LHCN-M2 (cell line): ENCODE measurements around the gene HOXD11. TPM values are rescaled to one million over a fixed set of nuclear protein-coding genes. Genes with fewer than 3 reads are reported as not detected.

Experiments used
- DNase-seq: peaks from one replicate; pipeline ENCODE4 v3.0.0-alpha.2; 2012; ENCODE audit warnings: low read depth
- total RNA-seq: library from RNA; depleted of rRNA; stranded (reverse); fragments of >200 nt; gene quantifications from 2 replicates; pipeline ENCODE4 v1.2.3, GENCODE V29; 2014

HOXD11 gene
- total RNA-seq, 1 experiment from 2014 or later, result not detected

DNA sequence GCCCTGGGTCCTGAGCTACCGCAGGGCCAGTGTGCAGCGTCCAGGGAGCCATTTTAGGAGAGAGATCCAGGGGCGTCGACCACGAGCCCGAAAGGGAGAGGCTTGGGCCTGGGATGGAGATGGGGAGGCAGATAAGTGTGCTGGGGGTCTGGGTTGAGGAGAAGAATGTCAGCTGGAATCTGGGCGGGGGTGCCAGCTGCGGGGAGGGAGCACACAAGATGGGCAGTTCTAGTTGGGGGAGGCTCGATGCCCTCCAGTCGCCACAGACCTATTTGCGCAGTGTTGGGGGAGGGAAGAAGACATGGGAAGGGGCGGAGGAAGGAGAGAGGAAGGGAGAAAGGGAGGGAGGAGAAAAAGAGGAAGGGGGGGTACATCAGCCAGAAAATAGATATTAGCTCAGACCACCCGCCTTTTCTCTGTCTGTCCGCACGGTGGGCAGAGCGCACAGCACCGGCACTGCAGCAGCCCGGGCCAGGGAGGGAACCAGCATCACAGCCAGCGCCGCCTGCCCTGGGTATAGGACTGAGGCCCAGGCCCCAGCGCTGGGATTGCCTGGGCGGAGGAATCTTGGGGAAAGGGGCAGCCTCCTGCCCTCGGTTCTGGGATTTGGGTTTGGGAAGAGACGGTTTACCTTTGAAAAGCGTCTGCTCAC is 1.9 kb upstream of the HOXD11 start:
- DNase-seq, result no peak

- DNase-seq, result no peak
Observed at GRCh38 chr2:176105730-176106580, 1.1 kb upstream of the HOXD11 start.

- DNase-seq, result no peak
Observed at GRCh38 chr2:176107731-176108181, 676 bp downstream of the HOXD11 start.

GRCh38 chr2:176109192-176109901 is 2.3 kb downstream of the HOXD11 start:
- no peak for DNase-seq

GRCh38 chr2:176109946-176110345 is 2.9 kb downstream of the HOXD11 start:
- no peak for DNase-seq

- no peak for DNase-seq
Observed at GRCh38 chr2:176110415-176111308, 3.6 kb downstream of the HOXD11 start.

GRCh38 chr2:176111309-176111663 is 4.2 kb downstream of the HOXD11 start:
- DNase-seq, result peak; percentile 26

GRCh38 chr2:176111846-176112374 is 4.8 kb downstream of the HOXD11 start:
- DNase-seq, result no peak

DNA sequence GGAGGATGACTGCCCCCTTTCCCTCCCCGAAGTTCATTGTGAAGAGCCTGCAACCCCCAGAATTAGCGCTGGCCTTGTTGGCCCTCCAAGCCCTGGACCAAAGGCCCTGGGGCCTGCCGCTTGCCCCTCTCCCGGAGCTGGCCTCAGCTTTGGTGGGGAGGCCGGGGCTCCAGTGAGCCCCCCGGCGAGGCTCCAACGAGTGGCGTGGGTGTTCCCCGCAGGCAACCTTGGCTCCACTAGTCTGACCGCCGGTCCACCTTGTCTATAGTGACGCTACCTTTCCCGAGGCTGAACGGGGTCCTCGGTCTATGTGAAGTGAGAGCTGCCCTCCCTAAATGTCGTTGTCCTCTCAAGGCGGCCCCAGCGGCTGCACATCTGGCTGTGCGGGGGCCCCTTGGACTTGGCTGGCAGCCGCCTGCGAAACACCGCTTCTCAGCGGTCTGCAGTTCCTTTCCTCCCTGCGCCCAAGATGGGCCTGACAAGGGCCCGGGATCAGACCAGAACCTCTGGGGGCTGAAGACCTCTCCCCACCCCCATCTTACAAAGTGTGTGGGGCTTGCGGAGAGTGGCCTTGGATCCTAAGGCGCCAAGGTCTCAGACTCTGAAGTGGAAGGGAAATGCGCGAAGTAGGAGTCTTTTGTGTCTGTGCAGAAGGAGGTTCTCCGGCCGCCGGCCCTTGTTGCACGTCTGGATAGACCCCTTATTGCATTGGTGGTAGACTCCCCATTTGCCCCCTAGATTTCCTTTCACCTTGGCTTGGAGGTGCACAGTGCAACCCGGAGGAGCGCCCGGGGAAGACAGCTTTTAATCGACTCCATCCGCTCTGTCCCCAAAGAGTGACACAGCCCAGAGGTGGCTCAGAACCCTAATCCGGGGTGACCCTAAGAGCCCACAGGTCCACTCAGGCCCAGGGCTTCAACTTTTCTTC is 5.6 kb downstream of the HOXD11 start:
- no peak for DNase-seq

DNA sequence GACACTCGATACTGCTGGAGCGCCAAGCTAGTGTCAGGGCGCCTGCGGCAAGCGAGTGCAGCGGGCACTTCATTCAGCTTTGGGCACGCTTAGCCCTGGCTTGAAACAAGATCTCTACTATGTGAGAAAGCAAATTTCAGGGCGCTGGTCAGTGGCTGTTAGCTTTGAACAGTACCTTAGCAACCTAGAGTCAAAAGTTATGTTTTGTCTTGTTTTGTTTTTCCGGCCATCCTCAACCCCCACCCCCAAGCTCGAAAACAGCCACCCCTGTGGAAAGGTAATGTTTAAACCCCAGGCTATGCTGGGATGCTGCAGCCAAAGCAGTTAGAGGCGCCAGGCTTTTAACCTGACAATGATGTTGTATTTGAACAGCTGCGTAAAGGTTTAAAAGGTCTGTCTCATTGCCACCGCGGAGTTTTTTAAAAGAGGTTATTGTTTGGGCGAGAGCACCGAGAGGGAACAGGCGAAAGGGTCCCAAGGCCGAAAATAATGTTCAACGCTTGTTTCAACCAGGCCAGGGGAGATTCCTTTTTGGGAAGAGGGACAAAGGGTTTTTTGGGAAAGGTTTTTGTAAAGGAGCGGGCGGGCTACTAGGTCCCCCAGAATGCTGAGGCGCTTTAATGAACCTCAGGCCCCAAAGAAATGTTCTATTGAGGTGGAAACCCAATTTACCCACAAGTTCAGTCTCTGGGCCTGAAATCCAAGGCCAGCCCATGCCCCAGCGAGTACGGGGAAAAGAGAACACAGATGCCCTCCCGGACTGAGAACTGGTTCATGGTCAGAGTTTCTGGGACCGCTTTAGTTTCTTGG is 7.2 kb downstream of the HOXD11 start:
- DNase-seq, result no peak

DNA sequence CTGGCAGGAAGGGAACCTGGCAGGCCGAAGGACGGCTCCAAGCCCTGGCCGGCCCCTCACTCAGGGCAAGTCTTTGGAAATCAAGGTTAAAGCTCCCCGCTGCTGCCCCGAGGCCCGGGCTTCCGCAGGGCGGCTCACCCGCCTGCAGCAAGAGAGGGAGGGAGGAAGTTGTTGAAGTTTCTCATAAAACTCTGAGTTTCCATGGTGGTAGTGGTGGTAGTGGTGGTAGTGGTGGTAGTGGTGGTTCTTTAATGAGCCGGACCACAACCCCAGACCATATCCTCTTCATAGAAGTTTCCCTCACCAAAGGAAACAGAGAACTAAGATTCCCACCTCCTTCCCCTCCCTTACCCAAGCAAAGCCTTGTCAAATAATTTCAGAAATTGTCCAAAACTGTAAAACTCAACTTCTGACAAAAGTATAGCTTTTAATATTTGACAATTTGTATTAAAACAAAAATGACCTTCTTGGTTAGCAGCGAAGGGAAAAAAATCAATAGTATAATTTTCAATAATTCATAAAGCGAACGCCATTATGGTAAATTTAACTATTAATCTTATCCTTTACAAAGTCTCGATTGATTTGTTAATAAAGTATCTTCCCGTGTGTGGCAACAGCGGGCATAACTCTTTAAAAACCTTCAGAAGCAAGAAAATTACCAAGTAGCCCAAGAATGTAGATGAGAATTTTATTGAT is 8.0 kb downstream of the HOXD11 start:
- no peak for DNase-seq

- DNase-seq, result no peak
Observed at GRCh38 chr2:176115883-176116813, 9.1 kb downstream of the HOXD11 start, which contains the start of gene HOXD10. HOXD10 (plus strand) TSS chr2:176116778; CDS start chr2:176116834, 56 bp downstream.

DNA sequence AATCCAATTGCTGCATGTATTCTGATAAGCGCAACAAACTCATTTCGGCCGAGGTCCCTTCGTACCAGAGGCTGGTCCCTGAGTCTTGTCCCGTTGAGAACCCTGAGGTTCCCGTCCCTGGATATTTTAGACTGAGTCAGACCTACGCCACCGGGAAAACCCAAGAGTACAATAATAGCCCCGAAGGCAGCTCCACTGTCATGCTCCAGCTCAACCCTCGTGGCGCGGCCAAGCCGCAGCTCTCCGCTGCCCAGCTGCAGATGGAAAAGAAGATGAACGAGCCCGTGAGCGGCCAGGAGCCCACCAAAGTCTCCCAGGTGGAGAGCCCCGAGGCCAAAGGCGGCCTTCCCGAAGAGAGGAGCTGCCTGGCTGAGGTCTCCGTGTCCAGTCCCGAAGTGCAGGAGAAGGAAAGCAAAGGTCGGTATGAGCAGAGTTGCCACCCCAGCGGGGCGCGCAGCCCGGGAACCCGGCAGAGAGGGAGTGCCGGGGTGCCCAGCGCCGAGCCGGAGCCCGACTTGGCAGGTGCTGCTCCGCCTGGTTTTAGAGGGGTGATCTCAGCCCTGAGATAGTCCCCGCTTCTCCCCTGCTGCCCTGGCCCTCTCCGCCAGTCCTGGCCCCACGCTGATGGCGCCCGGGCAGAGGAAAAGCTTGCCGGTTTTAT is 10.2 kb downstream of the HOXD11 start:
- no peak for DNase-seq

DNA sequence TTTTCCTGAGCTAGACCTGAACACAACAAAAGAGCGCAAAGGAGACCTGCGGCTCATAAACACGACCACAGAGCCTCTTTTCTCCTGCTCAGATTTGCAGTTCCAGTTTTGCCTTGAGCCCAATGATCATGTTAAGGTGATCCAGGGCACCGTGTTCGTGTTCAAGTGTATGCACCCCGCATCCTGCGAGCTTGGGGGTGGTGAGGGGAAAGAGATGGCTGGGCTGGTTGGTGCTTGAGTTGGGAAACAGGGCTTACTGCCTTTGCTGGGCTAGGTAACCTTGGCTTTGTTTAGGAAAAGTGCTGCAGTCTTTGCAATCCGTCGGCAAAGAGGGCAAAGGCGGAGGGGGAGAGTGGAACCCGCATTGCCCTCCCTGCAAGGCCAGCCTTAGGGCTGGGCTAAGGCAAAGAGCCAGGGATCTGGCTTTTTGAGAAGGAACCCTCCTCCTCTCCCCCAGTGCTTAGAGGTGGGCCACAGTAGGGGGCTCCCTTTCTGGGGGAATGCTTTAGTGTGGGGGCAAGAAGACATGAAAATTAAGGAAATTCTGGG is 10.8 kb downstream of the HOXD11 start:
- DNase-seq, result no peak

- DNase-seq, result peak; percentile 38
Observed at GRCh38 chr2:176118601-176119339, 11.7 kb downstream of the HOXD11 start.
